ENCODE measurements around the gene SLC39A5. TPM values are rescaled to one million over a fixed set of nuclear protein-coding genes. Genes with fewer than 3 reads are reported as not detected.
"Not testable (repeated sequence)": the region's sequence is repeated elsewhere in the genome, so short reads cannot be mapped to it uniquely, and the experiment has no call there.

Gene SLC39A5
- total RNA-seq, 8 experiments from 2014 or later = 0.49 to 2.6 (median 1.1) TPM; not detected in 2

GRCh38 chr12:56257071-56257470 lies 27.2 kb downstream of the SLC39A5 start:
- Histone ChIP-seq H3K4me3 (peak overlapping the region; percentile 66 to 98 (median 87)), H3K27ac (peak overlapping the region in 1 of 2 donors; percentile 87), H3K4me1 (replicated peaks in 1 of 2) (peaks cover 16 to 18% of the 10 kb centered on the region in 2 donors)
- WGBS, 10 experiments = 34 to 60% (median 43%) methylated on average over 1 to 7 of the region's 8 CpGs; no CpG with 5 or more reads in 3 of the 10 experiments
- no peak for ATAC-seq (replicated peaks in 6 of 8)
- in situ Hi-C loops (cut with MboI; ENCODE audit: low pct_unique_long_range_greater_than_20kb in 2 of 9, low sequenced_read_pairs in 9 of 9, unreplicated experiment in 9 of 9) = loop anchor here in 1 of 9 experiments (25.0 kb wide), 1 partner anchor 95 kb away; the partner anchor contains the start of genes MYL6 and MYL6B

DNA sequence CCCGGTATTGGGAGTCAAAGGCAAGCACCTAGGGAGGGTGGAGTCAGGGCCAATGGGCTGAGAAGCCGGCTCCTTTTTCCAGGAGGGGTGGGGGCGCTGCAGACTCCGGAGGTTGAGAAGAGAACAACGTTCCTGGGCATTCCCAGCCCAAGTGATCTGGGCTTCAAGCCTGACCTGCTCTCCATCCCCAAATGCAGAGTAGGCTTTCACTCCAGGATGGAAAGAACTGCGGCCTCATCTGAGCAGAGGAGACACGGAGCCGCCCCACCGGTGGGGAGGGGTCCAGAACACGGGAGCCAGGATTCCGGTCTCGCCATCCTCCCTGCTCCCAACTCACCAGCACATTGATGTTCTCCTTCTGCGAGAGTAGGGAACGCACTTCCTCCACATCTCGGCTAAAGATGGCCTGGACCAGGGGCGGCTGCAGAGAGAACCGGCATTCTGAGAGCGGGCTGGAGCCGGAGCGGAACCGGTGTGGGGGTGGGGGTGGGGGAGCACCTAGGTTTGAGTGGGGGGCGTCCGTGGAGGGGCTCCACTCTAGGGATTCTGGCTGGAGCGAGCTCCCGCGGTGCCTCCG lies 27.7 kb downstream of the SLC39A5 start:
- WGBS, 10 experiments = 0% methylated on average over 1 to 4 of the region's 27 CpGs; no CpG with 5 or more reads in 7 of the 10 experiments

DNA sequence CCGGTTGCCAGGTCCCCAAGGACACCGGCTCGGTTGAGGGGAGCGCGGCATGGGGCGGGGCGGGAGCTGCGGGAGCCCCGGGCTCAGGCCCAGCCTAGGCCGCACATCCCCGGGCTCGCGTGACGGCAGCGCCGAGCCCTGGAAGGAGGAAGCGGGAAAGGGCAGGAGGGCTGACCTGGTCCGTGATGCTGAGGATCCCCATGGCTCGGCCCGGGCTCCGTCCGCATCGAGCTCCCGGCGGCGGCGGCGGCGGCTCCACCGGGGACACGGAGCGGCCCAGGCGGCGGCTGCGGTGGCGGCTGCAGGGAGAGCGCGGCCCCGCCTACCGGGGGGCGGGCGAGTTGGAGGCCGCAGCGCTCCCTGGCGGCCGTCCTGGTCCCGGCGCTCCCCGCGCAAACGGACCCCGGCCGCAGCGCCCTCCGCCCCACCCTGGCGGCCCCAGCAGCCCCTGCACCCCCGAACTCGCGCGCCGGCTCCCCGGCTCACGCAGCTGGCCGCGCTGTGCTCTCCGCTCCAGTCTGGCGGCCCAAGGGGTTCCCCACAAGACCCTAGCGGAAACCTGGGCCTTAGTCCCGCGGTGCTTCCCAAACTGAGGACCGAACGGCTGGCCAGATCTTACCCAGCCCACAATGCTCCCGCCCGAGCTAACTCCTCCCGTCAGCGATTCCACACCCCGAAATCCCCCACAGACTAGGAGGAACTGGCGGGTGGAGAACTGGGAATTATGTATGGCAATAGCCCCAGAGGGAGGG lies 28.4 kb downstream of the SLC39A5 start, which contains the start of gene ANKRD52:
Gene ANKRD52 (minus strand): TSS at position 317 of the 752 bp plus-strand sequence. CDS start 115 bp downstream, at position 202.
- H3K4me3 ChIP-seq = peak within 1 kb of the TSS; percentile 66 to 98 (median 87)
- peaks cover 16 to 18% of the 10 kb centered on the region in 2 donors for H3K4me1 ChIP-seq (replicated peaks in 1 of 2)
- WGBS, 10 experiments = 0 to 1% (median 0%) methylated on average over 1 to 19 of the region's 78 CpGs; no CpG with 5 or more reads in 6 of the 10 experiments
- in situ Hi-C loops (cut with MboI; ENCODE audit: low pct_unique_long_range_greater_than_20kb in 2 of 9, low sequenced_read_pairs in 9 of 9, unreplicated experiment in 9 of 9) = loop anchor here in 1 of 9 experiments (25.0 kb wide), 1 partner anchor 96 kb away; the partner anchor contains the start of genes MYL6 and MYL6B
- peak within 1 kb of the TSS; percentile 86 to 87 for H3K27ac ChIP-seq
- ATAC-seq (replicated peaks in 6 of 8) = peak; percentile 76 to 96 (median 94)

More for the DNA sequence above, 27.7 kb downstream of the SLC39A5 start:
- Histone ChIP-seq H3K27ac (peak overlapping the region; percentile 86 to 87), H3K4me1 (replicated peaks in 1 of 2) (peaks cover 16 to 18% of the 10 kb centered on the region in 2 donors), H3K4me3 (peak overlapping the region; percentile 66 to 98 (median 87))
- ATAC-seq (replicated peaks in 6 of 8) = peak; percentile 5 to 36 (median 24)
- in situ Hi-C loops (cut with MboI; ENCODE audit: low pct_unique_long_range_greater_than_20kb in 2 of 9, low sequenced_read_pairs in 9 of 9, unreplicated experiment in 9 of 9) = loop anchor here in 1 of 9 experiments (25.0 kb wide), 1 partner anchor 95 kb away; the partner anchor contains the start of genes MYL6 and MYL6B

- Histone ChIP-seq H3K4me1 (replicated peaks in 1 of 2) (peaks cover 16 to 18% of the 10 kb centered on the region in 2 donors), H3K4me3 (peak overlapping the region; percentile 66 to 98 (median 87)), H3K27ac (peak overlapping the region; percentile 86 to 87)
- 0 to 67% (median 31%) methylated on average over 1 to 8 of the region's 9 CpGs for WGBS, 10 experiments
- no peak for ATAC-seq (replicated peaks in 6 of 8)
- in situ Hi-C loops (cut with MboI; ENCODE audit: low pct_unique_long_range_greater_than_20kb in 2 of 9, low sequenced_read_pairs in 9 of 9, unreplicated experiment in 9 of 9) = loop anchor here in 1 of 9 experiments (25.0 kb wide), 1 partner anchor 97 kb away; the partner anchor contains the start of genes MYL6 and MYL6B
Observed at GRCh38 chr12:56258820-56259183, 29.0 kb downstream of the SLC39A5 start.

DNA sequence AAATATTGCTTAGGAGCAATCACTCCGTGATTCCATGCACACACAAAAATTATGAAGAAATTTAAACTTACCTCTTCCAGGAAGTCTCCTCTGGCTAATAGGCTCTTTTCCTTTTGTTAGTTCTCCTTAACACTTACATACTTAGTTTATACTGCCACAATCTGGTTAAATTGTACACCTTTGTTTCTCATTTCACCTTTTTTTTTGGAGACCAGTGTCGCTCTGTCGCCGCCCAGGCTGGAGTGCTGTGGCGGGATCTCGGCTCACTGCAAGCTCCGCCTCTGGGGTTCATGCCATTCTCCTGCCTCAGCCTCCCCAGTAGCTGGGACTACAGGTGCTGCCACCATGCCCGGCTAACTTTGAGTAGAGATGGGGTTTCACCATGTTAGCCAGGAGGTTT lies 30.5 kb downstream of the SLC39A5 start:
- H3K27ac ChIP-seq = no peak overlapping the region
- no peak for ATAC-seq (replicated peaks in 6 of 8)
- peaks cover 16 to 18% of the 10 kb centered on the region in 2 donors for H3K4me1 ChIP-seq (replicated peaks in 1 of 2)
- in situ Hi-C loops (cut with MboI; ENCODE audit: low pct_unique_long_range_greater_than_20kb in 2 of 9, low sequenced_read_pairs in 9 of 9, unreplicated experiment in 9 of 9) = loop anchor here in 1 of 9 experiments (25.0 kb wide), 1 partner anchor 98 kb away; the partner anchor contains the start of genes MYL6 and MYL6B
- no peak overlapping the region for H3K4me3 ChIP-seq
- 75 to 100% (median 96%) methylated on average over 1 to 6 of the region's 8 CpGs; no CpG with 5 or more reads in 2 of the 10 experiments for WGBS, 10 experiments

GRCh38 chr12:56260921-56261320 lies 31.1 kb downstream of the SLC39A5 start:
- WGBS, 10 experiments = 75 to 90% (median 81%) methylated on average over 1 to 3 of the region's 3 CpGs; no CpG with 5 or more reads in 3 of the 10 experiments
- in situ Hi-C loops (cut with MboI; ENCODE audit: low pct_unique_long_range_greater_than_20kb in 2 of 9, low sequenced_read_pairs in 9 of 9, unreplicated experiment in 9 of 9) = loop anchor here in 1 of 9 experiments (25.0 kb wide), 1 partner anchor 99 kb away; the partner anchor contains the start of genes MYL6 and MYL6B
- no peak for ATAC-seq (replicated peaks in 6 of 8)
- peaks cover 16 to 18% of the 10 kb centered on the region in 2 donors for H3K4me1 ChIP-seq (replicated peaks in 1 of 2)
- H3K4me3 ChIP-seq = no peak overlapping the region
- no peak overlapping the region for H3K27ac ChIP-seq

DNA sequence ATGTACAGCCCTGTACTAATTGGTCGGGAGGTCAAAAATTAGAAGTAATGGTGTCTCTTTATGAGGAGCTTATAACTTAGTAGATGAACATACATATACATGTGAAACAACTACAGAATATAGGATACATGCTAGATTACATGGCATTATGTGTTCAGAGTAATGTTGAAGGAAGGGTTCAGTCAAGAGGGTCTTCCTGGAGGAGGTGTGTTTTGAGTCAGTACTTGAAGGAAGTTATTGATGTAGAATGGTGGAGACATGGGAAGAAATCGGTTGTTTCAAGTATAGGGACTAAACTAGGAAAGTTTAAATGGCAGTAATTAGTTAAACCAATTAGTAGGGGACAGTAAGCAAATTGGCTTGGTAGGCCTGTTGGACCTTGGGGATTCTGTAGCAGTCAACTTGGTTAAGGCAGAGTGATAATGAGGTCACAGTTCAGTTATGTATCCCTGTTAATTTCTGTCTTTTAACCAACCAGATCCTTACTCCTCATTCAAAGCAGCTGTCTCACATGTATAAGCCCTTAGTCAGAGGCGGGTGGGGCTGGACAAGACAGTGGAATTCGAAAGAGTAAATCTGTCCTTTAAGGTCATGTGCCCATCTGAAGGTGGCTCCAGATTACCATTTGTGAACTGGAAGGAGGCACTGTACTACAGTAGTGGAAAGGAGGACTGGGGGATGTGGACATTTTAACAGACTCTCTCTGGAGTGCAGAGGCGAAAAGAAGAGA lies 31.8 kb downstream of the SLC39A5 start:
- H3K4me3 ChIP-seq = no peak overlapping the region
- H3K27ac ChIP-seq = no peak overlapping the region
- peaks cover 11 to 18% of the 10 kb centered on the region in 2 donors for H3K4me1 ChIP-seq (replicated peaks in 1 of 2)
- WGBS, 10 experiments = 47 to 100% (median 87%) methylated on average over 1 to 4 of the region's 5 CpGs; no CpG with 5 or more reads in 2 of the 10 experiments
- ATAC-seq (replicated peaks in 6 of 8) = peak in 2 of 8 experiments; percentile 44 to 46
- in situ Hi-C loops (cut with MboI; ENCODE audit: low pct_unique_long_range_greater_than_20kb in 2 of 9, low sequenced_read_pairs in 9 of 9, unreplicated experiment in 9 of 9) = loop anchor here in 1 of 9 experiments (25.0 kb wide), 1 partner anchor 99 kb away; the partner anchor contains the start of genes MYL6 and MYL6B

GRCh38 chr12:56262955-56263354 lies 33.1 kb downstream of the SLC39A5 start:
- 75 to 100% (median 93%) methylated on average over 1 to 5 of the region's 7 CpGs; no CpG with 5 or more reads in 3 of the 10 experiments for WGBS, 10 experiments
- ATAC-seq (replicated peaks in 6 of 8); H3K27ac ChIP-seq; H3K4me3 ChIP-seq: not testable (repeated sequence)
- in situ Hi-C loops (cut with MboI; ENCODE audit: low pct_unique_long_range_greater_than_20kb in 2 of 9, low sequenced_read_pairs in 9 of 9, unreplicated experiment in 9 of 9) = loop anchor here in 1 of 9 experiments (25.0 kb wide), 1 partner anchor 101 kb away; the partner anchor contains the start of genes MYL6 and MYL6B
- peaks cover 4 to 12% of the 10 kb centered on the region in 2 donors for H3K4me1 ChIP-seq (replicated peaks in 1 of 2)

DNA sequence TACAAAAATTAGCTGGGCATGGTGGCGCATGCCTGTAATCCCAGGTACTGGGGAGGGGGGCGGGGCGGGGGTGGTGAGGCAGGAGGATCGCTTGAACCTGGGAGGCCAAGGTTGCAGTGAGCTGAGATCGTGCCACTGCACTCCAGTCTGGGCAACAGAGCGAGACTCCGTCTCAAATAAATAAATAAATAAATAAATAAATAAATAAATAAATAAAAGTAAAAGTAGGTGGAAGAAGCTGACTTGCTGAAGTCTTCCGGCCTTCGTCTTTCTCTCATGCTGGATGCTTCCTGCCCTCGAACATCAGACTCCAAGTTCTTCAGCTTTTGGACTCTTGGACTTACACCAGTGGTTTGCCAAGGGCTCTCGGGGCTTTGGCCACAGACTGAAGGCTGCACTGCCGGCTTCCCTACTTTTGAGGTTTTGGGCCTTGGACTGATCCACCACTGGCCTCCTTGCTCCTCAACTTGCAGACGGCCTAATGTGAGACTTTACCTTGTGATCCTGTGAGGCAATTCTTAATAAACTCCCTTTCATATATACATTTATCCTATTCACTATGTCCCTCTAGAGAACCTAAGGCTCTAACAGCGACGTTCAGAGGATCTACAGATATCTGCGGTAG lies 36.3 kb downstream of the SLC39A5 start:
- not testable (repeated sequence) for ATAC-seq (replicated peaks in 6 of 8); H3K4me1 ChIP-seq (replicated peaks in 1 of 2)
- 12 to 89% (median 52%) methylated on average over 4 to 11 of the region's 16 CpGs; no CpG with 5 or more reads in 5 of the 10 experiments for WGBS, 10 experiments
- peak overlapping the region; percentile 52 to 65 (median 60) for H3K4me3 ChIP-seq
- H3K27ac ChIP-seq = peak overlapping the region; percentile 79 to 82
- in situ Hi-C loops (cut with MboI; ENCODE audit: low pct_unique_long_range_greater_than_20kb in 2 of 9, low sequenced_read_pairs in 9 of 9, unreplicated experiment in 9 of 9) = loop anchor here in 1 of 9 experiments (25.0 kb wide), 1 partner anchor 104 kb away; the partner anchor contains the start of genes MYL6 and MYL6B

- Histone ChIP-seq H3K27ac (peak within 1 kb of the TSS; percentile 79 to 82), H3K4me1 (replicated peaks in 1 of 2) (peaks cover 0 to 5% of the 10 kb centered on the region in 2 donors), H3K4me3 (peak within 1 kb of the TSS; percentile 52 to 65 (median 60))
- WGBS, 10 experiments = 0 to 5% (median 1%) methylated on average over 1 to 20 of the region's 68 CpGs; no CpG with 5 or more reads in 6 of the 10 experiments
- in situ Hi-C loops (cut with MboI; ENCODE audit: low pct_unique_long_range_greater_than_20kb in 2 of 9, low sequenced_read_pairs in 9 of 9, unreplicated experiment in 9 of 9) = loop anchor here in 1 of 9 experiments (25.0 kb wide), 1 partner anchor 105 kb away; the partner anchor contains the start of genes MYL6 and MYL6B
- peak; percentile 91 to 95 (median 93) for ATAC-seq (replicated peaks in 6 of 8)
Observed at GRCh38 chr12:56266693-56267442, 37.0 kb downstream of the SLC39A5 start, which contains the start of gene COQ10A. COQ10A (plus strand) TSS chr12:56266942; CDS start chr12:56267119, 177 bp downstream.

Data from motor neuron (in vitro differentiated cells).